GM18907 (cell line): ENCODE data around the gene GUCA1A.
"Not testable (repeated sequence)": the region's sequence is repeated elsewhere in the genome, so short reads cannot be mapped to it uniquely, and the experiment has no call there.

ENCODE experiments used
- ATAC-seq: cut with Tn5 transposase; IDR thresholded peaks from one replicate; pipeline ENCODE4 v1.9.1; 2021; ENCODE audit warnings: mild to moderate bottlenecking, moderate library complexity; ENCODE audit not compliant: unreplicated experiment

GUCA1A gene

DNA sequence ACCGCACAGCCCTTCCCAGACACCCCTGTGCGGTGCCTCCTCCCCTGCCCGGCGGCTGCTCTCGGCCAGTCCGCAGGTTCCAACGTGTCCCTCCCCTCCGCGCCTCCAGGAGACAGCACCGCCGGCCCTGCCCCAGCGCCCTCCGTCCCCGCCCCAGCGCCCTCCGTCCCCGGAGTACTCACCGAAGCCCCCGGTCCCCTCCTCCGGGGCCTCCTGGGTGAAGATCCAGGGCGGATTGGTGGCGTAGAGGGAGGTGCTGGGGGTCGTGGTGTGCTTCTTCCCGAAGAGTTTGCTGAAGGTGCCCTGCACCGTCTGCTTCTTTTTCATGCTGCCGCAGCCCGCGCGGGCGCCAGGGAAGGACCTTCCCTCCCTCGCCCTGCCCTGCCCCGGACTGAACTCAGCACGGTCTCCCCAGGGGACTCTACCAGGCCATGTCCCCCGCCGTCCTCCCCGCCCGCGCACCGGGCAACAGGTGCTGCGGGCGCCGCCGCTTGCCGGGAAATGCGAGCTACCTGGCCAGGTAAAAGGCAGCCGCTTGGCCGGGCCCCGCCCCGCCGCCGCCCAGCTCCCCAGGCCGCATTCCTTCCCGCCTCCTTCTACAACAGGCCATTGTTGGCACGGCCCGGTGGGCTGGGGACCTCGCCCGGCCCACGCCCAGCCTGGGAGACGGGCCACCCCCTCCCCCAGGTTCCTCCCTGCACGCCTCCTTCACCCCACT, 30.9 kb upstream of the GUCA1A start, which contains the start of gene C6orf132:
Gene C6orf132, minus strand, starts transcription at position 503 of the 718 bp plus-strand sequence. Its CDS starts 176 bp downstream, at position 327.
- ATAC-seq = no peak

DNA sequence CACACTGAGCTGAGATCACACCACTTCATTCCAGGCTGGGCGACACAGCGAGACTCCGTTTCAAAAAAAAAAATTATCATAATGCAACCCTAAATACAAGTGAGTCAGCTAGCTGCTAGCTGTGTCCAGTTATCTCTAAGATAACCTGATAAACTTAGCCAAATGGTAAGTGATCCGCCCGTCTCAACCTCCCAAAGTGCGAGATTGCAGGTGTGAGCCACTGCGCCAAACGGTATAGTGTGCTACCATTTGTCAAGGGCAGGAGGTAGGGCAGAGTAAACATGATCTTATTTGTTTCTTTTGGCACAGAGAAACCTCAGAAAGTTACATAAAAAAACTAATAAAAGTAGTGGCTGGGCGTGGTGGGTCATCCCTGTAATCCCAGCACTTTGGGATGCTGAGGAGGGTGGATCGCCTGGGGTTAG, 26.0 kb upstream of the GUCA1A start:
- no peak for ATAC-seq

DNA sequence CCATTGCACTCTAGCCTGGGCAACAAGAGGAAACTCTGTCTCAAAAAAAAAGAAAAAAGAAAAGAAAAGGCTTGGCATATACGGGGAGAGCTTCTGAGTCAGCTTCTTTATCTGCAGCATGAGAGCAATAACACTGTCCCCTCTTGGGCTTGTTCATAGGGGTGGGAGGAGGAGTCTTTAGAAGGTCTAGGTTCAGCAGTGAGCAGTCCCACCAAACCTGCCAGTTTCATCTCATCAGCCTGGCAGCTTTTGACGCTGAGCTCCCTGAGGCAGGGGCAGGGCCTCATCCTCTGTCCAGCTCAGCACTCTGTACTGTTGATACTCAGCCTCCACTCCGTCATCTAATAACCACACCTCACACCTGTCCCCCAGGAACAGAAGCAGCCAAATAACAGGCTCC, 25.1 kb upstream of the GUCA1A start:
- no peak for ATAC-seq

DNA sequence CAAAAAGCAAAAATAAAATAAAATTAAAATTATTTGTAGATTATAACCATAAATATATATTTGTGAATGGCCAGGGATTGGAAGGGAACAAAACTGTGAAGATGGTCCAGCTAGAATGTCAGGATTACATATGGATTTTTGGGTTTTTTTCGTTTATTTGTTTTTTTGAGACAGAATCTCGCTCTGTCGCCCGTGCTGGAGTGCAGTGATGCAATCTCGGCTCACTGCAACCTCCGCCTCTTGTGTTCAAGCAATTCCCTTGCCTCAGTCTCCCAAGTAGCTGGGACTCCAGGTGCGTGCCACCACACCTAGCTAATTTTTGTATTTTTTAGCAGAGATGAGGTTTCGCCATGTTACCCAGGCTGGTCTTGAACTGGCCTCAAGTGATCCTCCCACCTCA, 22.9 kb upstream of the GUCA1A start:
- no peak for ATAC-seq

DNA sequence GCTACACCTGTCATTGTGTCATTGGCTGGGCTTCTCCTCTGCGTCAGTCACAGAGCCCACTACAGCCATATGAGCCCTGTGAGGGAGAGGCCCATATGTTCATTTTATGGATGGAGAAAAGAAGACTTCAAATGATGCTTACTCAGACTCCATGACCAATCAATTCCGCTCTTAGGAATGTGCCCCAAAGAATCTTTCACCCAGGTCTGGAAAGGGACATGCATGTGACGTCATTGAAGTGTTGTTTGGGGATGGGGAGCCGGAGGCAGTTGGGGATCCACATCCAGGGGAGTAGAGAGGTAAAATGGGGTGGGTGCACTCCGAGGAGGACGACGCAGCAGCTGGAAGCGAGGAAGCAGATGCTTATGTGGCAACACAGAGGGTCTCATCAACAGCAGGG, 21.1 kb upstream of the GUCA1A start:
- no peak for ATAC-seq

DNA sequence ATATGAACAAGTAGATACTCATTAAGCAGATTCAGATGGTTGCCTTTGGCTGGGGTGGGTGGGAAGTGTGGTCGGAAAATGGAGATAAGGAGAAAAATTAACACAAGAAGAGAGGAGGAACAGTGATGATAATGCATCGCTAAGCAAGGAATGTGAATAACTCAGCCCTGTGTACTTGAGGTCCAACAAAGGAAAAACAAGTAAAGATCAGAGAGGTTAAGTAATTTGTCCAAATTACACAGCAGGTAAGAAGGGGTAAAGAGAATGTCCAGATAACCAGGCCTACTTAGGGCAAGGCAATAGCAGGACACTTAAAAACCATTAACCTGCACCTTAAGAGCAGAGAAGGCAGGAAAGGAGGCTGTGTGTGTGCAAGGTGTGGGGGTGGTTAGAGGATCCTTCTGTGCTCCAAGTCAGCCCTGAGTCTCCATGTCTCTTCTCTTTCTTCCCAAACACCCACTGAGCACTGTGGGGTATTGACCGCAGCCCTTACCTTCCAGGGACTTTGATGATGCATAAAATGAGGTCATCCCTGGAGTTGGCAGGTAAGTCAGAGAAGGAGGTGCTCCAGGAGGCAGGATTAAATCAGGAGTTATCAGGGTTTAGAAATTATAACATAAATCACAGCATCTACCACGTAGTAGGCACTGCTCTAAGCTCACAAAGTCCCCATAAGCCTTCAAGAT, 20.5 kb upstream of the GUCA1A start:
- ATAC-seq = not testable (repeated sequence)

DNA sequence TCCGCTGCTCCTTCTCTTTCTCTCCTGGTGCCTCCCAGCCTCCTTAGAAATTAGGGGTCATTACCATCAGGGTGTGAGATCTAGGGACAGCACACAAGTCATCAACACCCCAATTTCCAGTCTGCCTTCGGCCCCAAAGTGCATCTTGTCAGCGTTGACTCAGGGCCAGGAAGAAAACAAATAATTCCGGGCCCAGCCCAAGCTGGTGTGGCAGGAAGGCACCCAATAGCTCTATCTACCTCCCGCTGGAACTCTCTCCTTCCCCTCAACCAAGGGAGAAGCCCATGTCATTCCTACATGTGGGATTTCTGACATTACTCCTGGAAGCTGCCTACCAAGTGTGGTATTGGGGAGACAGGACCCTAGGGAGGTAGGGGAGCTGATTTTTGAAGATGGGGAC, 19.2 kb upstream of the GUCA1A start:
- ATAC-seq = no peak

DNA sequence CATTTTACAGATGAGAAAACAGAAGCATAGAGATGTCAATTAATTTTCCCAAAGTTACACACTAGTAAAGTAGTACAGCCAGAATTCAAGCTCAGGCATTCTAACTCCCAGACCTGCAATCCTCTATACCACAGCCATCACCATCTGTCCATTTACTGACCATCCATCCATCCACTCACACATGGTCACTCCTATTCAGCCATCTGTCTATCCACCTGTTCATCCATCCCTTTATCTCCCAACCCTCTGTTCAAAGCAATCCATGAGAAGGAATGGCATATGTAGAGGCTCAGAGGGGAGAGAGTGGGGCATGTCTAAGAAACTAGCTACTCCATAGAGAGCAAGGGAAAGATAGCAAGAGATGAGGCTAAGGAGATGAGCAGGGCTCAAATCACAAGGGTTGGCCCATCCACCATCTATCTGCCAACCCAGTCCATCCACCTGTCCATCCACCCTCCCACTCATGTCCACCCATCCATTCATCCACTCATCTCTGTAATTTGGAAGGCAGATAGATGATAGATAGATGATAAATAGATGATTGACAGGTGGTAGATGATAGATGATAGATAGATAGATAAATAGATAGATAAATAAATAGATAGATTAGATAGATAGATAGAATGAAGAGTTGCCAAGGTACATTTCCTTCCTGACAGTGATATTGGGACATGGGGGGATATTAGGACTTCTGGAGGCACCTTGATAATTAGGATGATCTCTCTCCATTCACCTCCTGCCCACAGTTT, 18.5 kb upstream of the GUCA1A start:
- no peak for ATAC-seq

DNA sequence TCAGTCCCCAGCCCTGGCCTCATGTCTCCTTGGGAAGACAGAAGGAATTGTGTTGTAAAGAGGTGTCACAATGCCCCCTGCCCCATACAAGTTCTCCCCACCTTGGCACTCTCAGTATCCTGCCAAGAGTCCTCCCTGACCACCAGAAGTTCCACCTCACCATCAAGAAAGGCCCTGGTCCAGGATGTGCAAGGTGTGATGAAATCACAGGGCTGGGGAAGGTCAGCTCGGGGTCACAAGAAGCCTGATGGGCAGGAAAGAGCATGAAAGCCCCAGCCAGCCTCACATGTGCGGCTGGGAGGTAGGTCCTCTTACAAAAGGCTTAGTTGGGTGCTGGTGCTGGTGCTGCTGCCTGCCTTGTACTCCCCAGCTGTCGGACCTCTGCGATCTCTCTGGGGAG, 17.9 kb upstream of the GUCA1A start:
- no peak for ATAC-seq

DNA sequence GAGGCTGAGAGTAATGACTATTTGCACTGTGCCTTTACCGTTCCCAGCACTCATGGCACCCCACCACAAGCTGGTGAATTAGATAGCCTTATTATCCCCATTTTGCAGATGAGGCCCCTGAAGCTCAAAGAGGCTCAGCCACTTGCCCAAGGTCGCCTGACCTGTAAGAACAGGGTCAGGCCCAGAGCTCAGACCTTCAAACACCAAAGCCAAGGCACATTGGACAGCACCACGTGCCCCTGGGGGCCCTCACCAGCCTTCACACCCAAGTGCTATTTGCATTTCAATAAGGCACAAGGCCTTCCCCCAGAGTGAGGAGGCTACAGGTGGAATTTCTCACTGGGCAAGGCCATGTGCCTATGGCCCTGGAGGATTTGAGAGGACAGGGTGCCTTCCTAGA, 16.5 kb upstream of the GUCA1A start:
- ATAC-seq = no peak

DNA sequence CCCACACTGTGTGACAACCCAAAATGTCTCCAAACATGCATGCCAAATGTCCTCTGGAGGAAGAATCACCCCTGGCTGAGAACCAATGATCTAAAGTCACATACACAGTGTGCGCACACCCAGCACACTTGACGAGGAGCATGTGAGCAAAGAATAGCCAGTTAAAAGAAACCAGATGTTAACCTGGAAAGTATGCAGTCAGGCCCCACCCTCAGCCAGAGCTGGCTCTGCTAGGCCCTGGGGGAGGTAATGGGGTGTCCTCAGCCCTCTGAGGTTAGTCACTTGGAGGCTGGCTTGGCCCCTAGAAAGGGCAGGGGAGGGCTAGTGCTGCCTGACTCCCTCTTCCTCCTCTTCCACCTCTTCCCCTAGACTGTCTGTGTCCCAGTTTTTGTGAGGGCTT, 15.2 kb upstream of the GUCA1A start:
- ATAC-seq = no peak

DNA sequence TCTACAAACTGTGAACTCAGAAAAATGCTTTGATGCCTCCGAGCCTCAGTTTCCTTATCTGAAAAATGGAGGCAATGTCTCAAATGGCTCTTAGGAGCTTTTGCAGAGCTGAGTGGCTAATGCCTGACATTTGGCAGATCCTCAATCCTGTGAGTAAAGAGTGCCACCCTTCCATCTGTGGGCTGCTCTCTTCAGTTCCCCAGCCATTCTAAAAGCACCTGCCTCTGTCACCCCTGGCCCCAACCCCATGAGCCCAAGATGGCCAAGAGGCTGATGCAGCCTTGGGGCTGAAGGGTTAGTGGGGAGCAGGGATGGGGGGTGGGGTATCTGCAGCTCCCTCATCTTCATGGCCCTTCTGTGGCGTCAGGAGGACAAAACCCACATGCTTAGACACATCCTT, 14.5 kb upstream of the GUCA1A start:
- no peak for ATAC-seq

DNA sequence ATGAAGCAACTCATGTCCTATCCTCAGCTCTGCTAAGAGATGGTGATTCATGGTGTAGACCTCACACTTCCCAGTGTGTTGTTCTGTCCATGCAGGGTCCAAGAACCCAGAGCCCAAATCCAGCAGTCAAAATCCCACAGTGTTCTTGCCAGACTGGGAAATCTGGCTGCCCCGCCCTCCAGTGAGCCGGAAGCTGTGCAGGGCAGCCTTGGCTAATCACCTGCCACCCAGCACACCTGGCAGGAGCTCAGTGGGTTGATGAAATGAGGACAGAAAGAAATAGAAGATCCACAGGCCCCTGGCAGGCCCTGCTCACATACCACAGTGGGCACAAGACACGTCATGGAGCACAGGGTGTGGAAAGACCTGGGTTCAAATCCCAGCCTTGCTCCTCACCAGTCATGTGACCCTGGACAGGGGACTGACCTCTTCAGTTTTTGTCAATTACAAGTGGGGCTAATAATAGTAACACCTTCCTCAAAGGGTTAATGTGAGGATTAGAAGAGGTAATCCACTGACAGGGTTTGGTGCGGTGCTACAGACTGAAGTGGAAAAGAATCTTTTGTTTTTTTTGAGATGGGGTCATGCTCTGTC, 13.6 kb upstream of the GUCA1A start:
- no peak for ATAC-seq

DNA sequence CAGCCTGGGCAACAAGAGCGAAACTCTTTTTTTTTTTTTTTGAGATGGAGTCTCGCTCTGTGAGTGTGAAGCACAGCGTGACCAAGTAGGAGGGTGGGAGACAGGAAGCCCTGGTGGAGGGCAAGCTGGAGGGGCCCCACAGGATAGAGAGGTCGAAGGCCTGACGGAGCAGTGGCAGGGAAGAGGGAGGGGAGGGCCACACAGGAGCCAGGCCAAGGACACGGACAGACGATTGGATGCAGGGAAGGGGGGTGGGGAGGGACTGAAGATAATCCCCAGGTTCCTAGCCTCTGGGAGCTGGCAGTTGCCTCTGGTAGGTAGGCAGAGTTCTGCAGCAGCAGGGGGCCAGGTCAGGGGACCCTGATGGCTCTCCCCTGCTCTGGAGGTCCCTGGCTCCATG, 10.8 kb upstream of the GUCA1A start:
- ATAC-seq = no peak

DNA sequence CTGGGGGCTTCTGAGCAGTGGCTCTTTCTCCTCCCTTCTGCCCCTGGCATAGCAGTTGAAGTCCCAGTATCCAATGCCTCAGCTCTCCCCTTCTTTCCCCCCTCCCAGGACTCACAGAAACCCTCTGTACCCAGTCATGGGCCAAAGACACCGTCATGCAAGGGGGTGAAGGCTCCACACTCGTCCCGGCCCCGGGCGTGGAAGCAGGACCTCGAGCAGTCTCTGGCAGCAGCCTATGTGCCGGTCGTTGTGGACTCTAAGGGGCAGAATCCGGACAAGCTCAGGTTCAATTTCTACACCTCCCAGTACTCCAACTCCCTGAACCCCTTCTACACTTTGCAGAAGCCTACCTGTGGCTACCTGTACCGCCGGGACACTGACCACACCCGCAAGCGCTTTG, 10.4 kb upstream of the GUCA1A start:
- ATAC-seq = no peak

DNA sequence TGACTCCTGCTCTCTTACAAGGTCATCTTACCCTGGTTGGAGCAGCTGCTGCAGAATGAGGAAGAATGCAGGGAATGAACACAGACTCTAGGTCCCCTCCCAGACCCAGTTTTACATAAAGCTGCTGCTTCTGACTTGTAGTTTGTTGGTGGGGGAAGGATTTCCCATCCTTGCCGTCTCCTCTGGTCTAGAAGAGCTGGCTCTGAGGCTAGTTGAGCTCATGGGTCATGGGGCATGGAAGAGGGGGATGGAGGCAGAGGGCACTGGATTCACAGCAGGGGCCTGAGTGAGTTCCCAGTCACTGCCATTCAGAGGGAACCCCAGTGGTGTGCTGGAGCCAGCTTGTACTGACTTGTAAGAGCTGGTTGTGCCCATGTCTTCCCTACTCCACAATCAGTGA, 9.2 kb upstream of the GUCA1A start:
- ATAC-seq = no peak

DNA sequence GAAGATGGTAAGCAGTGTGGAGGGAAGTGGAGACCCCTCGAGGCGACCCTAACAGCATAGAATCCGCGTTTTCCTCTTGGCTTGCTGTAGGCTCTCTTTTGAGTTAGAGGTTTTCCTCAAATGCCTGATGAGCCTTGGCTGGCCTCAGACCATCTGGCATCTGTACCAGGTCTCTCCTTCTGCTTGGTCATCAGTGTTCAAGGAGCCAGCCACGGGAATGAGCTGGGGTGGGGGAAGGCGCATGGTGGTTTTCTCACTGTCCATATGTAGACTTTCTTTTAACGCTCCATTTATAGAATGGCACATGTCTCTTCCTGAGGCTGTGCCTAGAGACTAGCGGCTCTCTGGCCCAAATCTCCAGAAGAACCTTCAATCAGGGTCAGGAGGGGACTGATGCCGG, 8.1 kb upstream of the GUCA1A start:
- no peak for ATAC-seq

DNA sequence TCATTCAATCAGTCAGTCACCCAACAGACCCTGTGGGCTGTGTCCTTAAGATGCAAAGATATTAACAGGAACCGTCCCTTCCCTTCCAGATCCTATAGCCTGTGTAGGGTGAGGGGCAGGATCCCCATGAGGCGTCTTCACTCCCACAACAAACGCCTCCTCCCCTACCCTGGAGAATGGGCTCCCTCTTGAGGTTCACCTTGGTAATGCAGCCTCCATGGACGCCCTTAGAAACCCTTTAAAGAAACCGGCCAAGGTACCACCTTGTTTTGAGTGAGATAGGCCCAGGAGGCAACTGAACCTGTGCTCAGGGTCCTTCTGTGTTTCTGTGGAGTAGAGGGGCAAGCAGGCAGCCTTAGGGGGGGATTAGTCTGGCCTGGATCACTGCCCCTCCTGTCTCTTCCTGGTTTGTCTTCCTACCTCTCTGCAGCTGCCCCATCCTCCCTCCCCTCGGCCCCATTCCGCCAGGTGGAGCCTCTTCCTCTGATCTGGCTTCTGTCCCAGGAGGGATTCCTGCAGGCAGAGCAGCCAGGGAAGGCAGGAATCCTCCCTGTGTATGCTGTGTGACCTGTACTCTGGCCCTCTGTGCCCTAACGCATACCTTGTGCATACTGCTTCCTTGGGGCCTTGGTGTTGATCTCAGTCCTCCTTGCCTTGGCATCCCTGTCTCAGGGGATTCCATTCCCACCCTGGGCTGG, 6.6 kb upstream of the GUCA1A start:
- ATAC-seq = no peak

DNA sequence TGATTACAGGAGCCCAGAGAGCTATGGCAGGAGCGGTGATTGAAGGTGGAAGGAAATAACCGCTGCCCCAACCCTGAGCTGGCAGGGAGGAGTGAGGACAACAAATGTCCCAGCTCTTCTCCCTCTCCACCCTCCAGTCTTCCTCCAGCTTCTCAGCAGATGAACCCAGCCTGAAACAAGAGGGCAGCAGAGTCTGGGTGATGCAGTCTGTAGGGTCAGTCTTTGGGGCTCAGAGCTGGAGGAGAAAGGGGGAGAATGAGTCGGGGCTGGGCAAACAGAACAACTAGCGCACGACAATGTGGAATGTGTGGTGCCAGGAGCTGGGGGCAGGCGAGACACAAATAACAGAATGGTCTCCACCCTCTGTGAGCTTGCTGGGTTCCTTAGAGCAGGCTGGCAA, 4.5 kb upstream of the GUCA1A start:
- ATAC-seq = no peak

DNA sequence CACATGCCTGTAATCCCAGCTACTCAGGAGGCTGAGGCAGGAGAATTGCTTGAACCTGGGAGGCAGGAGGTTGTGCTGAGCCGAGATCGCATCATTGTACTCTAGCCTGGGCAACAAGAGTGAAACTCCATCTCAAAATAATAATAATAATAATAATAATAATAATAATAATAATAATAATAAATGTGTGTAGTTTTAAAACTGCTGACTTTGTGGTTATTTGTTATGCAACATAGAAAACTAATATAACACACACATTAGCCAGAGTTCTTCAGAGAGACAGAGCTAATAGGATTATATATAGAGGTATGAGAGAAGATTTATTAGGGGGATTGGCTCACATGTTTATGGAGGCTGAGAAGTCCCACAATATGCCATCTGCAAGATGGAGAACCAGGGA, 3.4 kb upstream of the GUCA1A start:
- ATAC-seq = not testable (repeated sequence)
